GM23338 (cell line): ENCODE data around the gene IL22RA1.

Experiments used
- EZH2 ChIP-seq: fragments of 200-600 bp; sonication (generic); IDR thresholded peaks from one replicate; pipeline ENCODE4 v1.8.0; 2017; ENCODE audit warnings: antibody characterized with exemption, mild to moderate bottlenecking, low read depth; ENCODE audit not compliant: unreplicated experiment
- EZH2phosphoT487 ChIP-seq: fragments of 200-600 bp; sonication (generic); IDR thresholded peaks from one replicate; pipeline ENCODE4 v1.8.1; 2018; ENCODE audit warnings: antibody characterized with exemption; ENCODE audit not compliant: unreplicated experiment
- POLR2AphosphoS5 ChIP-seq: IDR thresholded peaks from 2 replicates; pipeline ENCODE4 v1.6.1; 2016; ENCODE audit warnings: antibody characterized with exemption, low read depth
- ZNF114 ChIP-seq: fragments of 250-450 bp; sonication (Bioruptor Pico); IDR thresholded peaks from 2 replicates; pipeline ENCODE4 v1.5.0; 2020; ENCODE audit warnings: mild to moderate bottlenecking, moderate library complexity
- TF ChIP-seq, protein P1 (sequence below), 2 experiments: fragments of 200-600 bp in 1 of 2; sonication (generic) in 1 of 2; conservative IDR thresholded peaks; 2 replicates each; pipeline versions ENCODE4 v1.5.1 to v1.6.1; 2016 to 2017; ENCODE audit warnings: antibody characterized with exemption in 2 of 2, low read depth in 2 of 2, mild to moderate bottlenecking in 2 of 2, moderate library complexity in 1 of 2
- TF ChIP-seq, protein P2 (sequence below): fragments of 250-450 bp; sonication (Bioruptor Pico); IDR thresholded peaks from 2 replicates; pipeline ENCODE4 v1.5.0; 2020; ENCODE audit warnings: mild to moderate bottlenecking, moderate library complexity

DNA sequence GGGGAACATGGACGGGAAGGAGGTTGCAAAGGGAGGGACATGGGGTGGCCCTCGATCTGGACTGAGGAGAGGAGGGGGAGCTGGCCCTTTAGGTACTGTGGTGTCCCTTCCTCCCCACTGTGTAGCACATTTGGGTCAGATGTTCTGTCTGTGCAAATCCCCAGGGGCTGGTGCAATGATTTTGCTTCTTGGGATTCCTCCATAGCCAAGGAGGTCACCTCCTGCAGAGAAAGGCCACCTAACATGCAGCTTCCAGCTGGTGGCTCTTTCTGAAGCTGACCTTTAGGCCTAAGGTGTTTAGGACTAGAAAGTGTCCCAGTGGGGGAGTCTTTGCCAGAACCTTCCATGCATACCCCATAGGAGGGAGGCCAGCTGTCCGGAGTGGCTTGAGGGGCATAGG, 22.0 kb downstream of the IL22RA1 start:
- TF ChIP-seq POLR2AphosphoS5 (no peak), EZH2phosphoT487 (no peak), EZH2 (no peak), ZNF114 (no peak)
- TF ChIP-seq, protein P1, sequence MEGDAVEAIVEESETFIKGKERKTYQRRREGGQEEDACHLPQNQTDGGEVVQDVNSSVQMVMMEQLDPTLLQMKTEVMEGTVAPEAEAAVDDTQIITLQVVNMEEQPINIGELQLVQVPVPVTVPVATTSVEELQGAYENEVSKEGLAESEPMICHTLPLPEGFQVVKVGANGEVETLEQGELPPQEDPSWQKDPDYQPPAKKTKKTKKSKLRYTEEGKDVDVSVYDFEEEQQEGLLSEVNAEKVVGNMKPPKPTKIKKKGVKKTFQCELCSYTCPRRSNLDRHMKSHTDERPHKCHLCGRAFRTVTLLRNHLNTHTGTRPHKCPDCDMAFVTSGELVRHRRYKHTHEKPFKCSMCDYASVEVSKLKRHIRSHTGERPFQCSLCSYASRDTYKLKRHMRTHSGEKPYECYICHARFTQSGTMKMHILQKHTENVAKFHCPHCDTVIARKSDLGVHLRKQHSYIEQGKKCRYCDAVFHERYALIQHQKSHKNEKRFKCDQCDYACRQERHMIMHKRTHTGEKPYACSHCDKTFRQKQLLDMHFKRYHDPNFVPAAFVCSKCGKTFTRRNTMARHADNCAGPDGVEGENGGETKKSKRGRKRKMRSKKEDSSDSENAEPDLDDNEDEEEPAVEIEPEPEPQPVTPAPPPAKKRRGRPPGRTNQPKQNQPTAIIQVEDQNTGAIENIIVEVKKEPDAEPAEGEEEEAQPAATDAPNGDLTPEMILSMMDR (conservative IDR thresholded peaks at IDR 0.05; ENCODE audit: low read depth in 2 of 2) = no peak
- TF ChIP-seq, protein P2, sequence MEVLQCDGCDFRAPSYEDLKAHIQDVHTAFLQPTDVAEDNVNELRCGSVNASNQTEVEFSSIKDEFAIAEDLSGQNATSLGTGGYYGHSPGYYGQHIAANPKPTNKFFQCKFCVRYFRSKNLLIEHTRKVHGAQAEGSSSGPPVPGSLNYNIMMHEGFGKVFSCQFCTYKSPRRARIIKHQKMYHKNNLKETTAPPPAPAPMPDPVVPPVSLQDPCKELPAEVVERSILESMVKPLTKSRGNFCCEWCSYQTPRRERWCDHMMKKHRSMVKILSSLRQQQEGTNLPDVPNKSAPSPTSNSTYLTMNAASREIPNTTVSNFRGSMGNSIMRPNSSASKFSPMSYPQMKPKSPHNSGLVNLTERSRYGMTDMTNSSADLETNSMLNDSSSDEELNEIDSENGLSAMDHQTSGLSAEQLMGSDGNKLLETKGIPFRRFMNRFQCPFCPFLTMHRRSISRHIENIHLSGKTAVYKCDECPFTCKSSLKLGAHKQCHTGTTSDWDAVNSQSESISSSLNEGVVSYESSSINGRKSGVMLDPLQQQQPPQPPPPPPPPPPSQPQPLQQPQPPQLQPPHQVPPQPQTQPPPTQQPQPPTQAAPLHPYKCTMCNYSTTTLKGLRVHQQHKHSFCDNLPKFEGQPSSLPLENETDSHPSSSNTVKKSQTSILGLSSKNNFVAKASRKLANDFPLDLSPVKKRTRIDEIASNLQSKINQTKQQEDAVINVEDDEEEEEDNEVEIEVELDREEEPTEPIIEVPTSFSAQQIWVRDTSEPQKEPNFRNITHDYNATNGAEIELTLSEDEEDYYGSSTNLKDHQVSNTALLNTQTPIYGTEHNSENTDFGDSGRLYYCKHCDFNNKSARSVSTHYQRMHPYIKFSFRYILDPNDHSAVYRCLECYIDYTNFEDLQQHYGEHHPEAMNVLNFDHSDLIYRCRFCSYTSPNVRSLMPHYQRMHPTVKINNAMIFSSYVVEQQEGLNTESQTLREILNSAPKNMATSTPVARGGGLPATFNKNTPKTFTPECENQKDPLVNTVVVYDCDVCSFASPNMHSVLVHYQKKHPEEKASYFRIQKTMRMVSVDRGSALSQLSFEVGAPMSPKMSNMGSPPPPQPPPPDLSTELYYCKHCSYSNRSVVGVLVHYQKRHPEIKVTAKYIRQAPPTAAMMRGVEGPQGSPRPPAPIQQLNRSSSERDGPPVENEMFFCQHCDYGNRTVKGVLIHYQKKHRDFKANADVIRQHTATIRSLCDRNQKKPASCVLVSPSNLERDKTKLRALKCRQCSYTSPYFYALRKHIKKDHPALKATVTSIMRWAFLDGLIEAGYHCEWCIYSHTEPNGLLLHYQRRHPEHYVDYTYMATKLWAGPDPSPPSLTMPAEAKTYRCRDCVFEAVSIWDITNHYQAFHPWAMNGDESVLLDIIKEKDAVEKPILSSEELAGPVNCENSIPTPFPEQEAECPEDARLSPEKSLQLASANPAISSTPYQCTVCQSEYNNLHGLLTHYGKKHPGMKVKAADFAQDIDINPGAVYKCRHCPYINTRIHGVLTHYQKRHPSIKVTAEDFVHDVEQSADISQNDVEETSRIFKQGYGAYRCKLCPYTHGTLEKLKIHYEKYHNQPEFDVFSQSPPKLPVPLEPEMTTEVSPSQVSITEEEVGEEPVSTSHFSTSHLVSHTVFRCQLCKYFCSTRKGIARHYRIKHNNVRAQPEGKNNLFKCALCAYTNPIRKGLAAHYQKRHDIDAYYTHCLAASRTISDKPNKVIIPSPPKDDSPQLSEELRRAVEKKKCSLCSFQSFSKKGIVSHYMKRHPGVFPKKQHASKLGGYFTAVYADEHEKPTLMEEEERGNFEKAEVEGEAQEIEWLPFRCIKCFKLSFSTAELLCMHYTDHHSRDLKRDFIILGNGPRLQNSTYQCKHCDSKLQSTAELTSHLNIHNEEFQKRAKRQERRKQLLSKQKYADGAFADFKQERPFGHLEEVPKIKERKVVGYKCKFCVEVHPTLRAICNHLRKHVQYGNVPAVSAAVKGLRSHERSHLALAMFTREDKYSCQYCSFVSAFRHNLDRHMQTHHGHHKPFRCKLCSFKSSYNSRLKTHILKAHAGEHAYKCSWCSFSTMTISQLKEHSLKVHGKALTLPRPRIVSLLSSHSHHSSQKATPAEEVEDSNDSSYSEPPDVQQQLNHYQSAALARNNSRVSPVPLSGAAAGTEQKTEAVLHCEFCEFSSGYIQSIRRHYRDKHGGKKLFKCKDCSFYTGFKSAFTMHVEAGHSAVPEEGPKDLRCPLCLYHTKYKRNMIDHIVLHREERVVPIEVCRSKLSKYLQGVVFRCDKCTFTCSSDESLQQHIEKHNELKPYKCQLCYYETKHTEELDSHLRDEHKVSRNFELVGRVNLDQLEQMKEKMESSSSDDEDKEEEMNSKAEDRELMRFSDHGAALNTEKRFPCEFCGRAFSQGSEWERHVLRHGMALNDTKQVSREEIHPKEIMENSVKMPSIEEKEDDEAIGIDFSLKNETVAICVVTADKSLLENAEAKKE (CRISPR knock-in tag) = no peak
